ENCODE results near the gene KRTAP5-5.
"Not testable (repeated sequence)": the region's sequence is repeated elsewhere in the genome, so short reads cannot be mapped to it uniquely, and the experiment has no call there.

The KRTAP5-5 gene

DNA sequence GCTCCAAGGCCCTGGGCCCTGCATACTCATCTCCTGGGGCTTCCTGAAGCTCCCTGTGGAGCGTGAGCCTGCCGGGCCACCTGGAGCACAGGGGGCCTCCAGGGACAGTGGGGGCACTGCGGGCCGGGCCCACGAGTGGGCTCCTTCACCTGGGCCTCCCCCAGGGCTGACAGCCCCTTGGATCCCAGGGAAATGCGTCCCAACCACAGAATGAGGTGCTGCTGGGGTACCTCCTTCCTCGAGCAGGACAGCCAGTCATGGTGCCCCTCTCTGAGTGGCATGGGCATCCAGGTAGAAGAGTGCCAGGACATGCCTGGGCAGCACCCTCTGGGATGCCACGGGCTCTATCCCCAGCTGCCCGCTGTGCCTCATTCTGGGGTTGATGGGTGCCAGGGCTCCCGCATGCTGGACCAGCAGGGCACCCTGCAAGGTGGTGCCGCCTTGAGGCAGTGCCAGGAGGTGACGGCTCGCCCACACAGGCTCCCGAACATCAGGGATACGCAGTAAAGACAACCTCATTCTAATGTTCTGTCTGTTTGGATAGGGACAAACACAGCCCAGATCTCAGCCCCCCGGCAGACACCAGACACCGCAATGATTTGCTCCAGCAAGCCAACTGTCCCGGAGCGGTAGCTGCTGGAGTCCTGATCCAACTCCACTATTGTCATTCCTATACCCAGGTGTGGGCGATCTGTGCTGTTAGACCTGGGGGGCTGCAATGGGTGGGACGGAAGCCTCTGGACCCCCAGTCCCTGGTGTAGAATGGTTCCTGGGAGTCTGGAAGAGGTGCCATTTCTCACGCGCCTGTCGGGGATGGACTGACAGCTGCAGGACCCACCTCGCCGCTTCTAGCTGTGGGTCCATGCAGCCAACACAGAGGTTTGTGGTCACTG is 25.8 kb downstream of the KRTAP5-5 start:
- no peak for DNase-seq (ENCODE audit: low read depth, low spot score)

DNA sequence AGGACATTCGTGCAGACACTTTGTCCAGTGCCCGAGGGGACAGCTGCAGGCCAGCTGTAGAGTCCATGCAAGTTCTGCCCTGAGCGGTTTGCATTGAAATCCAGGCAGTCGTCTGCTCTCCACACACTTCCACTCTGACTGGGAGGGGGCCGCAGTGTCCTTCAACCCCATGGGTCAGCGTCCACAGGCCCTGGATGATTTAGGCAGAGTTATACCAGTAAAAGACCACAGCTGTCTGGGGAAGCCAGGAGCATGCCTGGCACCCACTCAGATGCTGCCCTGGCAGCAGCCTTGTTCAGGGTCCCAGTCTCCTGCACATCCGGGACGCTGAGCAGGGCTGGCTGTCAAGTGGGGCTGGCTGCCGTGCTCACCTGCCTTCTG is 26.5 kb downstream of the KRTAP5-5 start:
- DNase-seq (ENCODE audit: low read depth, low spot score) = no peak

DNA sequence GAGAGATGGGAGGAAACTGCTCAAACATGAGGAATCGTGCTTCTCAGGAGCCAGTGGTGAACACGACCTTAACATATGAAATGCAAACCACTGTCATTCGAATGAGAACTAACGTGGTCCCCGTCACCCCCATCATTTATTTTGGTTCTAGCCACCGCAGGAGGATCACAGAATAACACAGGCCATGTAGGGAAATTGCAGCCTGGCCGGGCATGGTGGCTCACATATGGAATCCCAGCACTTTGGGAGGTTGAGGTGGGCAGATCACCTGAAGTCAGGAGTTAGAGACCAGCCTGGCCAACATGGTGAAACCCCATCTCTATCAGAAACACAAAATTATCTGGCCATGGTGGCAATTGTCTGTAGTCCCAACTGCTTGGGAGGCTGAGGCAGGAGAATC is 27.1 kb downstream of the KRTAP5-5 start:
- no peak for DNase-seq (ENCODE audit: low read depth, low spot score)

DNA sequence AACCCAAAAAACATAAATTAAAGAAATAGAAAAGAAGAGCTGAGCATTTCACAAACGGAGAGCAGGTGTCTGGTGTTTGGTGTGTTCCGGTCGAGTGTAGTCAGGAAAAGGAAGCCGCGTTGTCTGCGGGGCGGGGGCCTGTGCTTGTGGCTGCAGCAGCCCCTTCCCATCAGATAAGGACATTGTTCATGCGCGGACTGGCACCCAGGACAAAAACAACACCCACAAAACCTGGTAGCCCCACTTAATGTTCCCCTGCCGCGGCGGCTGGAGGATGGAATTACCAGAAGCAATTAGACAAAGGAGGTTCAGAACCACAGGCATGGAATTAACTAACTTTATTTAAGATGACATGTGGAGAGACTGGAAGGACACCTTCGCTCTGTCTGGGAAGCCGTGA is 29.9 kb downstream of the KRTAP5-5 start:
- no peak for DNase-seq (ENCODE audit: low read depth, low spot score)

DNA sequence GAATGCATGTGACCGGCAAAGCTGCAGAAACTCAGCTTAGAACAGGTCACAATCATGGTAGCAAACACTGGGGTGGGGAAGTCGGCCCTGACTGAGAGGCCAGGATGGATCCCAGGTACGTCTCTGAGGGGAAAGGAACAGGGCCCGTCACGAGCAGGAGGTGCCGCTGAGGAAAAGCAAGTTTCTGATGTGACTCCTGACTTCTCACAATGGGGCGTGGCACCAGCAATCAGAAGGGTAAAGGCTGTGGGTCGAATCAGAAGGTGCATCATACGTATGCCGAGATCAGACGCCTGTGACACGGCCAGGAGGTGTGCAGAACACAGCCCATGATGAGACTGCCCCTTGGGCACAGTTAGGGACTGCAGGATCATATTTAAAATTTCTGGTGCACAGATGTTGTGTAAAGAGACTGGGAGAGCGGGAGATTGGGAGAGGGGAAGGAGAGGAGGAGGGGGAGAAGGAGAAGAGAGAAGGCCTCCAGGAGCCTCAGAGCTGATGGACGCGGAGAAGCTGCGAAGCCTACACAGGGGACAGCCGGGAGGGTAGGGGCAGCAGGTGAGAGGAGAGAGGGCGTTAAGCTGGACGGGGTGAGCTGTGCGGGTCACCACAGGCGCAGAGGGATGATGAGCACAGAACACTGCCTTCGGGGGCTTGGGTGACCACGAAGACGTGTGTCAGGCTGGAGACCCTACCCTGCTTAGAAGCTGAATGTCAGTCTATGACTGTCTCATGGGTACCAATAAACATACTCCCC is 30.7 kb downstream of the KRTAP5-5 start:
- no peak for DNase-seq (ENCODE audit: low read depth, low spot score)

DNA sequence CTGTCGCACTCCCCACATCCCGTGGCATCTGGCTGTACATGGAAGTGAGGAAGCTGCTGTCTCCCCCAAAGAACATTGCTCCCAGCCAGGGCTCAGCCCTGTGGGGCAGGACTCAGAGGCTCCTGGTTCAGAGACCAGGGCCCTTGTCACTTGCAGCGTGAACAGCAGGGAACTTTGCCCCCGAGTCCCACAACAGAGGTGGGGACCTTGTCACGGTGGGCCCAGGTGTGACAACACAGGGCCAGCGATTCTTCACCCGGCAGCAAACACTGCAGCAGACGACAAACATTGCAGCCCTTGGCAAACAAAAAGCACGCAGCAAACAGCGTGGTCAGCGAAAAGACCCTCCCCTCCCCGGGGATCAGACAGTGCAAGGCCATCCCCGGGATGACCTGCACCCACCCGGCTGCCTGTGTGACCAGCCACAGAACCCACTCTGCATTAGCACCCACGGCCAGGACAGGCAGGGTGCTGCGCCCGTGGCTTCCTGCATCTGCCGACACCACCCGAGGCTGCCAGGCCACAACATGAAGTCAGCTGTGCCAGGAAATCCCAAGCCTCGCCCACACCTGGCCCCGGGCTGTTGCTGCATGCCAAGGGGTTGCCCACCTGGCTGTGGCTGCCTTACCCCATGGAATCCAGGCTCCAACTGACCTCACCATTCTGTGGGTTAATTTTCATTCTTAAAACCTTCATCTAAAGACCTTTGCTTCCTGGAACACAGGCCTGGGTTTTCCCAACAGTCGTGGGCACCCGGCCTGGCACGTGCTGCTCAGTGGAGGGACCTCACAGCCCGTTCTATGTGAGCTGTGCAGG is 32.1 kb downstream of the KRTAP5-5 start:
- not testable (repeated sequence) for DNase-seq (ENCODE audit: low read depth, low spot score)

DNA sequence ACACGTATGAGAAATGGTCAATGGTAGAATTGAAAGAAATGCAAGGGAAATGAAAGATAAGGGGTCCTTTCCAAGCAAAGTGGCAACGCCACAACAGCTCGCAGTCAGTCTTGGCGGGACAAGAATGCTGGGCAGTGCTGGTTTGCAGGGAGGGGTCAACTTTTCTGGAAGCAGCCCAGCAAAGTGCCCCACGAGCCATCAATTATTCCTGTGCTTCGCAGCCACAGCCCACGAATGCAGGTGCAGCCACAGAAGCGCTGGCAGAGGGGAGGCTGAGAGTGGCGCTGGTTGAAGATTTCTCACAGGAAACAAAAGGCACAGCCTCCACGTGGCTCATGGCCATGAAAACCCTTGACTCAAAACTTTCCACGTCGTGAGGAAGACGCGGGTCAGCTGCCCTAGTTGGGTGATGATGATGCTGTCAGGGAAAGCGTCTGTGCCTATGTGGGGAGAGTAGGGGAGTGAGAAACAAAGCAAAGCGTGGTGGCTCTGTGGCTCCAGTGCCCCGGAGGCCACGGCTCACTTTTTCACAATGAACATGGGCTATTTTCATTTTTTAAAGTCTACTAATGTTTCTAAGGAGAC is 33.2 kb downstream of the KRTAP5-5 start:
- not testable (repeated sequence) for DNase-seq (ENCODE audit: low read depth, low spot score)

DNA sequence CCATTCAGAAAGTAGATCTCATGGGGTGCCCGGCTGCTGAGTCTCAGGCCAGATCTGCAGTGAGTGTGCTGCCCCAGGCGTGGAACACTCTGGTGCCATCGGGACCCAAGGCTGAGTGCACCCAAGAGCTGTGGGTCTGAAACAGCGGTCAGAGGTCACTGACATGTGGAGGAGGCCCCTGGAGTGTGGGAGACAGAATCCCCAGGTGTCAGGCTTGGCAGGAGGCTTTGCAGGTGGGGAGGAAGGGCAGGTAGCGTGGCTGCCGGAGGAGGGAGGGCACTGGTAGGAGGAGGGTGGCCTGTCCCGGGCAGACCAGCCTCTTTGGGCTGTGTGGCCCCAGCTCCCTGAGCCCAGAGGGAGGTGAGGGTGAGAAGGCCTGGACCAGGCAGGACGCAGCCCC is 35.7 kb downstream of the KRTAP5-5 start:
- DNase-seq (ENCODE audit: low read depth, low spot score) = no peak

DNA sequence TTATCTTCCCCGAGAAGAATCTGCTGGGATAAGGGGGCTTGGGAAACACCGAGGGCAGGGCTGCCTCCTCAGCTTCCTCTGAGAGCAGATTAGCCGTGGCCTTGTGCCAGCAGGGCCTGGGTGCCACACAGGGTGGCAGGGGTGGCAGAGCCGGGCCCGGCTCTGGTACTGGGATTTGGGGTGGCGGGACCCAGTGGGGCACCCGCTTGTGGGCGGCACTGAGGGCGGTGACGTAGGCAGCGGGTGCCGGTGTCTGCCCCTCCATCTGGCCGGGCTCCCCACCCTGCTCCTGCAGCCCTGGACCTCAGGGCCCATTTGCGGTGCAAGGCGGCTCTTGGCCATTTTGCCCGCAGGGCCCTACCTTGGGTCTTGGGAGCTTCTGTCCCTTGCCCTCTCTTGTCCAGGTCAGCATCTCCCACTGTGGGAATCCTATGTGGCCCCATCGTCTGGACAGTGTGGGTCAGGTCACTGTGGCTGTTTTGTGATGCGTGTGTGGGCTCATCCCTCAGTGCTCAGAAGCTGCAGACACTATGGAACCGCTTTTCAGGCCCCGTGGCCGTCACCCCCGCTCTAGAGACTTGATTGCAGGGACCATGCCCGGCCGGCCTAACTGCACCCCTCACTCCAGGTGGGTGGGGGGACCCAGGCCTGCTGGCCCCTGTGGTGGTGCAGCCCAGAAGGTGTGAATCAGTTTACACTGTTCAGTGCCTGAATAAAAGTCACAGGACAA is 37.7 kb downstream of the KRTAP5-5 start:
- DNase-seq (ENCODE audit: low read depth, low spot score) = no peak

DNA sequence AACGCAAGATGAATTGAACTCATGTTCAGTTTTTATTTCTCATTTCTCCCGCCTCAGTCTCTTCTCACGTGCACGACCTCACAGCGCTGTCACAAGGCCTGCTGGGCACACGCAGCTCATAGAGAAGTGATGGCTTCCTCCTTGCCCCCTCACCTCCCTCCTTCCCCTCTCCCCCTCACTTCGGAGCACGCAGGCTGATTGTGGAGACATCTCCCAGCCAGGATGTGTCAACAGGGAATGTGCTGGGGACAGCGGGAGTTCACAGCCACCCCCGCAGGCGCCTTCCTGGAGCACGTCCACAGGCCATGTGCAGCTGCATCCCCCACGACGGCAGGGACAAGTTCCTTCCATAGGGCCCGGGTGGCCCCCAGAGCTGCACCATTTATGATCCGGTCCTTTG is 38.3 kb downstream of the KRTAP5-5 start:
- DNase-seq (ENCODE audit: low read depth, low spot score) = no peak

DNA sequence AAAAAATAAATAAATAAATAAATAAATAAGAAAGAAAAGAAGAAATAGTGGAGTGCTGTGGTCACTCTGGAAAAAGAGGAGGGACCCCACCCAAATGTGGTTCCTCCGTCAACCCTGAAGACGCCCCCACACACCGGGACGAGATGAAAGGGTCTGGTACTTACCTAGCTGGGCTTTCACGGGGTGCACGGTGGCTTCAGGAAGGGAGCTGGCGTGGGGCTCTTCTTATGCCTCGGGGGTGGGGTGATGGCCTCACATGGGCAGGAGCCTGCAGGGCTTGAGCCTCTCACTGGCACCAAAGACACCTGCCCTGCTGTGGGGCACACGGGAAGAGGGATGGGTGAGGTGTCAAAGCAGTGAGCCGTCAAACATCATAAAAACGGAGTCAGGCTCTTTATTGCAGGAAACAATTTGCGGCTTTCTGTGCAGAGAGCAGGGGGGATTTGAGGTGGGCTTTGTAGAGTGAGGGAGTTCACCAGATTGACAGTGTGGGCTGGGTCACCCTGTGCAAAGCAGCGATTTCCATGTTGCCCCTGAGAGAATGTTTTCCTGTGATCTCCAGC is 39.4 kb downstream of the KRTAP5-5 start:
- DNase-seq (ENCODE audit: low read depth, low spot score) = no peak

DNA sequence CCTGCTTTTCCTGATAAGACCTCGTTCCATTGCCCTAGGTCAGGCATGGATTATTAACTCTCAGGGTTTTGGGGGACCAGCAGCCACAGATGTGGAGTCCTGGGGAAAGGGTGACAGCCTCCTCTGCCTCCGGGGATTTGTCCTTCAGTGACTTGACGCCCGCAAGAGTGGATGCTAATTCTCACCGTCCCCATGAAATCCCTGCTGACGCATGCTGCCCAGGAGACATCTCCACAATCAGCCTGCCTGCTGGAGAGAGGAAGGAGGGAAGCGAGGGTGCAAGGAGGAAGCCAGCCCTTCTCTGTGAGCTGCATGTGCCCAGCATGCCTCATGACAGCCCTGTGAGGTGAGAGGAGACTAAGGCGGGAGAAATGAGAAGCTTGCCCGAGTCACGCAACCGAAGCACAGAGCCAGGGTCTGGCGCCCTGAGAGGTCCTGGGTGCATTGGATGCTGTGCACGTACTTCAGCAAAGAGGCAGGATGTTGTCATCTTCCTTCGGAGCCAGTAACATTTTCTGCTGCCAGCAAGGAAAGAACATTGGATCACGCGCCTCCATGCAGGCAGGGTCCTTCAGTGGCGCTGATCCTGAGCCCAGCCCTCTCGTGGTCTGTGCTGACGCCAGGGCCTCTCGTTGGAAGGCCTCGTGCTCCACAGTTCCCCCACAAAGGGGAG is 40.1 kb downstream of the KRTAP5-5 start:
- no peak for DNase-seq (ENCODE audit: low read depth, low spot score)

DNA sequence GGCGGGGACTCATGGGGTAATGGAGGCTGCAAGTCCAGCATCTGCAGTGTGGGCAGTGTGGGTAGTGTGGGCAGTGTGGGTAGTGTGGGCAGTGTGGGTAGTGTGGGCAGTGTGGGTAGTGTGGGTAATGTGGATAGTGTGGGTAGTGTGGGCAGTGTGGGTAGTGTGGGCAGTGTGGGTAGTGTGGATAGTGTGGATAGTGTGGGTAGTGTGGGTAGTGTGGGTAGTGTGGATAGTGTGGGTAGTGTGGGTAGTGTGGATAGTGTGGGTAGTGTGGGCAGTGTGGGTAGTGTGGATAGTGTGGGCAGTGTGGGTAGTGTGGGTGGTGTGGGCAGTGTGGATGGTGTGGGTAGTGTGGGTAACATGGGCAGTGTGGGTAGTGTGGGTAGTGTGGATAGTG is 40.9 kb downstream of the KRTAP5-5 start:
- not testable (repeated sequence) for DNase-seq (ENCODE audit: low read depth, low spot score)

DNA sequence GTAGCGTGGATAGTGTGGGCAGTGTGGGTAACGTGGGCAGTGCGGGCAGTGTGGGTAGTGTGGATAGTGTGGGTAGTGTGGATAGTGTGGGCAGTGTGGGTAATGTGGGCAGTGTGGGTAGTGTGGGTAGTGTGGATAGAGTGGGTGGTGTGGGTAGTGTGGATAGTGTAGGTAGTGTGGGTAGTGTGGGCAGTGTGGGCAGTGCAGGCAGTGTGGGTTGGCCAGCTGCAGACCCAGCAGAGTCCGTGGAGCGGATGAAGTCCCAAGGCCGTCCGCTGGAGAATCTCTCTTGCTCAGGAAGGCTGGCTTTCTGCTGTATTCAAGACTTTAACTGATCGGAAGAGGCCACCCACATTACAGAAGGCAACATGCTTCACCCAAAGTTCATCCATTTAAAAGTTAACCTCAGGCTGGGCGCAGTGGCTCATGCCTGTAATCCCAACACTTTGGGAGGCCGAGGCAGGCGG is 41.4 kb downstream of the KRTAP5-5 start:
- no peak for DNase-seq (ENCODE audit: low read depth, low spot score)

DNA sequence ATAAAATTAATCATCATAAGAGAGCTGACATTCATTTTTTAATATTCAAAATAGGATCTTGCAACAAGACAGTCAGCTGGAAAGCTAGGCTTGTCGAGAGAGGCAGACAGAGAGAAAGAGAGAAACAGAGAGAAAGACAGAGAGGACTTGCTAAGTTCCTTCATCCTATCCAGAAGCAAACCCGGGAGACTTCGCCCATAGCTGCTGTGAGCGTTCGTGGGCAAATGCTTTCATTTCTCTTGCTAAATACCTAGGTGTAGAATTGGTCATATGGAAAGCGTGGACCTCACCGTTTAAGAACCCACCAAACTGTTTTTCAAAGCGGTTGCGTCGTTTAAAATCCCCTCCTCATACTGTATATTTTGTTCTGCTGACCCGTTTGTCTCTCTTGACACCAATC is 42.1 kb downstream of the KRTAP5-5 start:
- no peak for DNase-seq (ENCODE audit: low read depth, low spot score)

DNA sequence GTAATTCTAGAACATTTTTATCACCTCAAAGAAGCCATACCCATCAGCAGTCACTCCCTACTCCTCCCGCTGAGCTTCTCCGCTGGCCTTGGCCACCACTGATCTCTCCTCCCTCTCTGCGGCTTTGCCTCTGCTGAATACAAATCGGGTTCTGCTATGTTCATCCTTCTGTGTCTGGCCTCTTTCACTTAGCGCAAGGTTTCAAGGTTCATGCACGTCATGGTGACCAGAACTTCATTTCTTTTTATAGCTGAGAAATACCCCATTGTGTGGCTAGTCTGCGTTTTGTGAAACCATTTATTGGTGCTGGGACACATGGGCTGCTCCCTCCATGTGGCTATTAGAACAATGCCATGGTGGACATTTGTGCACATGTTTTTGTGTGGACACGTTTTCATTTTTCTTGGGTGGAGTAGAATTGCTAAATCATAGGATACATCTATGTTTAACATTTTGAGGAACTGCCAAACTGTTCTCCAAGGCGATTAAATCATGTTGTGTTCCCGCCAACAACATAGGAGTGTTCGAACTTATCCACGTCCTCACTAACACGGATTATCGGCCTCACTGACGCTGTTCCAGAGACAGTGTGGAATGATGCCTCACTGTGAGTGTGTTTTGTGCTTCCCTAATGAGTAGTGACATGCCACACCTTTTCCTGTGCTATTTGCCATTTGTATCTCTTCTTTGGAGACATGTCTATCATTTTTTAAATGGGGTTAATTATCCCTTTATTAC is 43.2 kb downstream of the KRTAP5-5 start:
- DNase-seq (ENCODE audit: low read depth, low spot score) = no peak

DNA sequence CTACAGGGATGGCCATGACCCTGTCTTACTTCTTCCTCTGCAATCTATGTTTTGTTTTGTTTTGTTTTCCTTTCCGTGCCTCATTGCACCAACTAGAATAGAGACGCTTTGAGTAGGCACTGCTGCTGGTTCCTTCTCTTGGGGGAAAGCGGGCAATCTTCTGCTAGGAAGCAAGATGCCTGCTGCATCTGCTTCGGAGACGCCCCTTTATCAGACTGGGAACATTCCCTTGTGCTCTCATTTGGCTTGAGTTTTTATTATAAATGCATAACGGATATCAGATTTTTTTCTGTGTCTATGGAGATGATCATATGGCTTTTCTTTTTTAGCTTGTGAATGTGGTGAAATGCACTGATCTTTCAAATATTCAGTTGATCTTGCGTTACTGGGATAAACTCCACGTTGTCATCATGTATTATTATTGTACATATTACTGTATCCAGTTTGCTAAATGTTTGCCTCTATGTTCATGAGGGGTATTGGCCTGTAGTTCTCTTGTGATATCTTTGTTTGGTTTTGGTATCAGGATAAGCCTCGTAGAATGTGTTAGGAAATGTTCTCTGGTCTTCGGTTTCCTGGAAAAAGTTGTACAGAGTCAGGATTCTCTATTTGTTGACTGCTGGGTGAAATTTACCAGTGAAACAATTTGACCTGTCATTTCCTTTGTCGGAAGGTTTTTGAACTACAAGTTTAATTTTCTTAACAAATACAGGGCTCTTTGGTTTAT is 44.0 kb downstream of the KRTAP5-5 start:
- no peak for DNase-seq (ENCODE audit: low read depth, low spot score)
